ENCODE results near the gene CA6. TPM values are rescaled to one million over a fixed set of nuclear protein-coding genes. Genes with fewer than 3 reads are reported as not detected.
A peak's percentile ranks its signal among the peaks of the same experiment; 100 is the strongest.

The CA6 gene
- total and polyA plus RNA-seq, 10 donors = 0.11 to 1.5 (median 0.13) TPM; not detected in 6

GRCh38 chr1:8974551-8974950 lies 28.9 kb downstream of the CA6 start:
- Histone ChIP-seq H3K4me1 (peaks cover 0 to 20% (median 6%) of the 10 kb centered on the region in 6 donors), H3K27ac (no peak overlapping the region), H3K36me3 (no peaks in the 10 kb centered on the region), H3K9me3 (no peaks in the 10 kb centered on the region), H3K4me3 (no peak overlapping the region), H3K27me3 (replicated peaks in 1 of 7) (no peaks in the 10 kb centered on the region)
- DNase-seq = no peak
- TF ChIP-seq POLR2AphosphoS5 (IDR thresholded peaks at IDR 0.05) = no peak
- no peak for TF ChIP-seq POLR2A (IDR thresholded peaks at IDR 0.05)
- TF ChIP-seq, protein P1, sequence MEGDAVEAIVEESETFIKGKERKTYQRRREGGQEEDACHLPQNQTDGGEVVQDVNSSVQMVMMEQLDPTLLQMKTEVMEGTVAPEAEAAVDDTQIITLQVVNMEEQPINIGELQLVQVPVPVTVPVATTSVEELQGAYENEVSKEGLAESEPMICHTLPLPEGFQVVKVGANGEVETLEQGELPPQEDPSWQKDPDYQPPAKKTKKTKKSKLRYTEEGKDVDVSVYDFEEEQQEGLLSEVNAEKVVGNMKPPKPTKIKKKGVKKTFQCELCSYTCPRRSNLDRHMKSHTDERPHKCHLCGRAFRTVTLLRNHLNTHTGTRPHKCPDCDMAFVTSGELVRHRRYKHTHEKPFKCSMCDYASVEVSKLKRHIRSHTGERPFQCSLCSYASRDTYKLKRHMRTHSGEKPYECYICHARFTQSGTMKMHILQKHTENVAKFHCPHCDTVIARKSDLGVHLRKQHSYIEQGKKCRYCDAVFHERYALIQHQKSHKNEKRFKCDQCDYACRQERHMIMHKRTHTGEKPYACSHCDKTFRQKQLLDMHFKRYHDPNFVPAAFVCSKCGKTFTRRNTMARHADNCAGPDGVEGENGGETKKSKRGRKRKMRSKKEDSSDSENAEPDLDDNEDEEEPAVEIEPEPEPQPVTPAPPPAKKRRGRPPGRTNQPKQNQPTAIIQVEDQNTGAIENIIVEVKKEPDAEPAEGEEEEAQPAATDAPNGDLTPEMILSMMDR (IDR thresholded peaks at IDR 0.05 in 8 of 11, conservative IDR thresholded peaks at IDR 0.05 in 3 of 11) = no peak
- WGBS, 5 donors = 70 to 79% (median 74%) methylated on average over 7 of the region's 7 CpGs
- intact Hi-C loops (cut with DNase I; ENCODE audit: low total_unique reads) = no loop called here

DNA sequence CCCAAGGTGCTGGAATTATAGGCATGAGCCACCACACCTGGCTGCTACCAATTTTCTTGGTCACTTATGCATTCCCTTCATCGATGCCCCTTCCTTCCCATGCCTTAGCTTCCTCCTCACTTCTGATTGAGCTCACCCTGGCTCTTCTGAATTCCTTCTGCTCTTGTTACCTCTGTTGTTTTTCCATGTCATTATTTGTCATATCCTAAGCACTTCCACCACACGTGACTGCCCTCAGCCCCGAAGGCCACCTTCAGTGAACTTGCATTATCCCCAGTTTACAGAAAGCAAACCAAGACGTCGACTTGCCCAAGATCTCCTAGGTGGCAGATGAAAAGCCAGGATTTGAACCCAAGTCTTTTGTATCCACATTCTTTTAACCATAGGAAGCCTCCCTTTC lies 30.7 kb downstream of the CA6 start:
- Histone ChIP-seq H3K27ac (no peak overlapping the region), H3K4me1 (peaks cover 0 to 7% (median 3%) of the 10 kb centered on the region in 6 donors), H3K4me3 (no peak overlapping the region), H3K27me3 (replicated peaks in 1 of 7) (no peaks in the 10 kb centered on the region), H3K36me3 (no peaks in the 10 kb centered on the region), H3K9me3 (peaks cover 0 to 4% (median 0%) of the 10 kb centered on the region in 8 donors)
- intact Hi-C loops (cut with DNase I; ENCODE audit: low total_unique reads) = no loop called here
- TF ChIP-seq, protein P1 (IDR thresholded peaks at IDR 0.05 in 8 of 11, conservative IDR thresholded peaks at IDR 0.05 in 3 of 11) = no peak
- no peak for TF ChIP-seq POLR2AphosphoS5 (IDR thresholded peaks at IDR 0.05)
- TF ChIP-seq POLR2A (IDR thresholded peaks at IDR 0.05) = no peak
- DNase-seq = no peak
- 76 to 91% (median 81%) methylated on average over 5 of the region's 5 CpGs for WGBS, 5 donors

GRCh38 chr1:8976896-8977450 lies 31.3 kb downstream of the CA6 start:
- Histone ChIP-seq H3K4me3 (no peak overlapping the region), H3K36me3 (no peaks in the 10 kb centered on the region), H3K27me3 (replicated peaks in 1 of 7) (no peaks in the 10 kb centered on the region), H3K27ac (no peak overlapping the region), H3K4me1 (peaks cover 0 to 1% (median 0%) of the 10 kb centered on the region in 6 donors), H3K9me3 (peaks cover 0 to 4% (median 0%) of the 10 kb centered on the region in 8 donors)
- intact Hi-C loops (cut with DNase I; ENCODE audit: low total_unique reads) = no loop called here
- TF ChIP-seq, protein P1 (IDR thresholded peaks at IDR 0.05 in 8 of 11, conservative IDR thresholded peaks at IDR 0.05 in 3 of 11) = no peak
- no peak for TF ChIP-seq POLR2AphosphoS5 (IDR thresholded peaks at IDR 0.05)
- TF ChIP-seq POLR2A (IDR thresholded peaks at IDR 0.05) = no peak
- peak; percentile 27 for DNase-seq
- whole genome bisulfite sequencing, 5 donors = 80 to 92% (median 88%) methylated on average over 19 to 20 of the region's 20 CpGs

GRCh38 chr1:8980656-8981055 lies 35.0 kb downstream of the CA6 start:
- Histone ChIP-seq H3K4me3 (no peak overlapping the region), H3K4me1 (peaks cover 0 to 5% (median 0%) of the 10 kb centered on the region in 6 donors), H3K27ac (peak overlapping the region in 1 of 8 donors; percentile 18), H3K27me3 (replicated peaks in 1 of 7) (no peaks in the 10 kb centered on the region), H3K9me3 (peaks cover 0 to 4% (median 0%) of the 10 kb centered on the region in 8 donors), H3K36me3 (no peaks in the 10 kb centered on the region)
- no peak for DNase-seq
- intact Hi-C loops (cut with DNase I; ENCODE audit: low total_unique reads) = no loop called here
- WGBS, 5 donors = 39 to 70% (median 50%) methylated on average over 3 of the region's 3 CpGs
- TF ChIP-seq POLR2AphosphoS5 (IDR thresholded peaks at IDR 0.05) = no peak
- TF ChIP-seq, protein P1 (IDR thresholded peaks at IDR 0.05 in 8 of 11, conservative IDR thresholded peaks at IDR 0.05 in 3 of 11) = no peak
- no peak for TF ChIP-seq POLR2A (IDR thresholded peaks at IDR 0.05)
